Adrenal gland (tissue), 12 donors: ENCODE data around the gene OTX1. TPM values are rescaled to one million over a fixed set of nuclear protein-coding genes. Genes with fewer than 3 reads are reported as not detected.

Source experiments
- DNase-seq, 7 donors: peaks; one replicate each; pipeline ENCODE4 v3.0.0-alpha.2; 2019 to 2020
- H3K27ac ChIP-seq, 5 donors: fragments of 200-600 bp; sonication (generic) in 4 of 5; 1 replicate in 3 of 5; 2 replicates in 2 of 5; pipeline versions ENCODE4 v1.5.1 to v1.8.0; 2016 to 2020; ENCODE audit warnings: mild to moderate bottlenecking in 1 of 5
- H3K27me3 ChIP-seq: fragments of 200-600 bp; 2 replicates; pipeline ENCODE4 v1.8.0; 2021
- H3K36me3 ChIP-seq, 2 donors: fragments of 200-600 bp; replicated peaks in 1 of 2; 1 replicate in 1 of 2; 2 replicates in 1 of 2; pipeline versions ENCODE4 v1.5.1 to v1.8.0; 2018 to 2022
- H3K4me1 ChIP-seq, 2 donors: fragments of 200-600 bp; replicated peaks in 1 of 2; 1 replicate in 1 of 2; 2 replicates in 1 of 2; pipeline versions ENCODE4 v1.5.1 to v1.8.0; 2018 to 2021
- H3K4me3 ChIP-seq, 4 donors: fragments of 200-600 bp; sonication (generic) in 3 of 4; one replicate each; pipeline ENCODE4 v1.5.1; 2016 to 2018
- H3K9me3 ChIP-seq, 3 donors: fragments of 200-600 bp; sonication (generic) in 1 of 3; replicated peaks in 1 of 3; 1 replicate in 2 of 3; 2 replicates in 1 of 3; pipeline versions ENCODE4 v1.5.1 to v1.8.0; 2016 to 2021
- POLR2A ChIP-seq, 2 donors: fragments of 450-650 bp; IDR thresholded peaks; one replicate each; pipeline ENCODE4 v1.6.1; 2017; ENCODE audit warnings: antibody characterized with exemption in 2 of 2, mild to moderate bottlenecking in 2 of 2, moderate library complexity in 1 of 2
- WGBS, 4 donors: extraction: QIAGEN DNeasy Blood & Tissue Kit in 2 of 4; methylation state at CpG; one replicate each; pipeline versions ENCODE4 v1.1.5 to v1.1.7; 2013 to 2017; 5-methylcytosine and 5-hydroxymethylcytosine counted together
- intact Hi-C, 2 donors: fragments of 100-400 bp; cut with DNase I; formaldehyde crosslinking; loops; one replicate each; pipeline versions ENCODE4 v1.14.1 to v1.15.0; 2022 to 2023
- polyA plus RNA-seq, 3 donors: library from polyadenylated mRNA; stranded (reverse); fragments of 200-250 nt in 2 of 3; fragments of 350-450 nt in 1 of 3; fragmentation: Illumina TruSeq in 1 of 3; extraction: RNeasy Lipid Tissue Mini Kit (QIAGEN cat#74804) in 1 of 3; gene quantifications; one replicate each; pipeline ENCODE4 v1.2.3, GENCODE V29; 2013 to 2014
- total RNA-seq, 9 donors: library from RNA; depleted of rRNA in 4 of 9; stranded (reverse); fragments of >200 nt in 4 of 9; fragments of 120-200 nt in 1 of 9; fragmentation: NEBNext Ultra II Directional in 1 of 9; extraction: Animal tissue kit (Norgen Biotek cat#: 25700) in 1 of 9; gene quantifications; one replicate each; pipeline versions ENCODE4 v1.1.0 to v1.2.4, GENCODE V29; 2013 to 2023
- TF ChIP-seq, protein P1 (sequence below), 6 experiments: fragments of 450-650 bp in 4 of 6; fragments of 200-600 bp in 2 of 6; sonication (generic) in 1 of 6; IDR thresholded peaks; 1 replicate in 5 of 6; 2 replicates in 1 of 6; pipeline versions ENCODE4 v1.5.1 to v1.8.0; 2016 to 2021; ENCODE audit warnings: antibody characterized with exemption in 6 of 6, mild to moderate bottlenecking in 2 of 6, moderate library complexity in 1 of 6
- donor health status: healthy with polysubstance abuse.
- donor health status: Bipolar disorder and iron deficiency.
- donor health status: DM: yes; HTN: yes; CAD: no.
- donor health status: DM: no; HTN: no; CAD: no.
- donor health status: DM: no; HTN: no; CAD: no.
- donor health status: DM: yes; HTN: yes; CAD: no.

Gene OTX1
- total and polyA plus RNA-seq, 12 donors: 0.24 TPM; not detected in 11

DNA sequence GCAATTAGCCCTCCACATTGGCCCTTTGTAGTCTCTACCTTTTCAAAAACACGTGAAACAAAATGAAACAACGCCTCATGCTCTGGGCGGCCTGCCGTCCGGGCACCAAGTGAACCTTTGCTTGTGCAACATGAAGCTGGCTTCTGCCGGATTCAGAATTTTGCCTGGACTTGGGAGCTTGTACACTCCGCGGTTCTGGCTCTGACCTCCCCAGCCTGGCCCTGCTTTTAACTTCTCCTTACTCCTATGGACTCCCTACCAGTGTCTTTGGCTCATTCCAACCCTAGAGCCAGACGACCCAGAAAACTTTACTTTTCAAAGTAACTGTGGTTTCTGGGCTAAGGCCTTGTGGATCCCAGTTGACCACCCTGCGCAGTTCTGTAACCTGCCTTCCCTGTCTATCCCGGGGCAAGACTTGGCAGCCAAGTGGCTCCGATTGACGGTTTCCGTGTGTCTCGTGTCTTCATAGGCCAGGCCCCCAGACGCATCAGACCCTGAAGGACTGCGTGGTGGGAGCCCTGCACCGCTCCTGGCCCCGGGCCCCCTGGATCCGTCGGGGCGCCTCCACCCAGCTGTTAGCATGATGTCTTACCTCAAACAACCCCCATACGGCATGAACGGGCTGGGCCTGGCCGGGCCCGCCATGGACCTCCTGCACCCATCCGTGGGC is 1.9 kb downstream of the OTX1 start:
- no peaks in the 10 kb centered on the region for H3K36me3 ChIP-seq
- 68 to 72% (median 70%) methylated on average over 16 to 27 of the region's 27 CpGs for WGBS, 4 donors
- peaks cover 75% of the 10 kb centered on the region for H3K27me3 ChIP-seq
- H3K9me3 ChIP-seq: no peaks in the 10 kb centered on the region
- H3K4me1 ChIP-seq: peaks cover 17 to 45% of the 10 kb centered on the region in 2 donors
- no peak overlapping the region for H3K4me3 ChIP-seq
- intact Hi-C loops: no loop called here
- no peak for TF ChIP-seq POLR2A (IDR thresholded peaks at IDR 0.05)
- TF ChIP-seq, protein P1, sequence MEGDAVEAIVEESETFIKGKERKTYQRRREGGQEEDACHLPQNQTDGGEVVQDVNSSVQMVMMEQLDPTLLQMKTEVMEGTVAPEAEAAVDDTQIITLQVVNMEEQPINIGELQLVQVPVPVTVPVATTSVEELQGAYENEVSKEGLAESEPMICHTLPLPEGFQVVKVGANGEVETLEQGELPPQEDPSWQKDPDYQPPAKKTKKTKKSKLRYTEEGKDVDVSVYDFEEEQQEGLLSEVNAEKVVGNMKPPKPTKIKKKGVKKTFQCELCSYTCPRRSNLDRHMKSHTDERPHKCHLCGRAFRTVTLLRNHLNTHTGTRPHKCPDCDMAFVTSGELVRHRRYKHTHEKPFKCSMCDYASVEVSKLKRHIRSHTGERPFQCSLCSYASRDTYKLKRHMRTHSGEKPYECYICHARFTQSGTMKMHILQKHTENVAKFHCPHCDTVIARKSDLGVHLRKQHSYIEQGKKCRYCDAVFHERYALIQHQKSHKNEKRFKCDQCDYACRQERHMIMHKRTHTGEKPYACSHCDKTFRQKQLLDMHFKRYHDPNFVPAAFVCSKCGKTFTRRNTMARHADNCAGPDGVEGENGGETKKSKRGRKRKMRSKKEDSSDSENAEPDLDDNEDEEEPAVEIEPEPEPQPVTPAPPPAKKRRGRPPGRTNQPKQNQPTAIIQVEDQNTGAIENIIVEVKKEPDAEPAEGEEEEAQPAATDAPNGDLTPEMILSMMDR (IDR thresholded peaks at IDR 0.05): no peak
- no peak overlapping the region for H3K27ac ChIP-seq
- no peak for DNase-seq

GRCh38 chr2:63053081-63053888 is 2.7 kb downstream of the OTX1 start:
- Histone ChIP-seq H3K36me3 (no peaks in the 10 kb centered on the region), H3K27ac (no peak overlapping the region), H3K4me3 (no peak overlapping the region), H3K4me1 (peaks cover 17 to 51% of the 10 kb centered on the region in 2 donors), H3K27me3 (peaks cover 74% of the 10 kb centered on the region), H3K9me3 (no peaks in the 10 kb centered on the region)
- no peak for TF ChIP-seq POLR2A (IDR thresholded peaks at IDR 0.05)
- TF ChIP-seq, protein P1 (IDR thresholded peaks at IDR 0.05): no peak
- intact Hi-C loops: no loop called here
- 59 to 70% (median 65%) methylated on average over 21 to 34 of the region's 34 CpGs for WGBS, 4 donors
- no peak for DNase-seq

DNA sequence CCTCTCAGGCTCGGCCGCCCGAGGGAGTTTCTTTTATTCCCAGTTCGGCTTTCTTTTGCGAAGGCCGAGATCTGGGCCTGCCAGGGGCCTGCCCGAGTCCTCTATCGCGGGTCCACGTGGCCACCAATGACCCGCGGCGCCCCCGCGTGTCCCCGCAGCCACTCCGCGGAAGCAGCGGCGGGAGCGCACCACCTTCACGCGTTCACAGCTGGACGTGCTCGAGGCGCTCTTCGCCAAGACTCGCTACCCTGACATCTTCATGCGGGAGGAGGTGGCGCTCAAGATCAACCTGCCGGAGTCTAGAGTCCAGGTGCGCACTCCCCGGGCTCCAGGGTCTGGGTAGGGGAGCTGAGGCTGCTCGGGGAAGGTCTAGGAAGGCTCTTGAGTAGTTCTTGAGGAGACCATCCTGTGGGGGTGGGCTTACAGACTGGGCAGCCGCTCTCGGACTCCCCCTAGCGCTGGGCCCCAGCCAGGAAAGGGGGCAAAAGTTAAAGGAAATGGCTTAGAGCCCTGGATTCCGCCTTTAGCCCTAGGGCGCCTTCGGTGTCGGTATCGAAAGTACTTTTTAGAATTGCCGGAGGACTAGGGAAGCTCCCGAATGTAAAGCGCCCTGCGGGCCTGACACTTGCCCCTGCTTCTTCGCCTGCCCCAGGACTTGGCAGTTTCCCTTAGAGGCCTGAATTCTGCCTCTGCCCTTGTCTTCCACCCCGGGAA is 3.4 kb downstream of the OTX1 start:
- WGBS, 4 donors: 9 to 27% (median 11%) methylated on average over 10 to 48 of the region's 48 CpGs
- no peak overlapping the region for H3K4me3 ChIP-seq
- no peak for DNase-seq
- TF ChIP-seq, protein P1 (IDR thresholded peaks at IDR 0.05): no peak
- TF ChIP-seq POLR2A (IDR thresholded peaks at IDR 0.05): no peak
- H3K36me3 ChIP-seq: no peaks in the 10 kb centered on the region
- peaks cover 75% of the 10 kb centered on the region for H3K27me3 ChIP-seq
- intact Hi-C loops: no loop called here
- H3K27ac ChIP-seq: no peak overlapping the region
- H3K9me3 ChIP-seq: no peaks in the 10 kb centered on the region
- H3K4me1 ChIP-seq: peaks cover 20 to 55% of the 10 kb centered on the region in 2 donors

DNA sequence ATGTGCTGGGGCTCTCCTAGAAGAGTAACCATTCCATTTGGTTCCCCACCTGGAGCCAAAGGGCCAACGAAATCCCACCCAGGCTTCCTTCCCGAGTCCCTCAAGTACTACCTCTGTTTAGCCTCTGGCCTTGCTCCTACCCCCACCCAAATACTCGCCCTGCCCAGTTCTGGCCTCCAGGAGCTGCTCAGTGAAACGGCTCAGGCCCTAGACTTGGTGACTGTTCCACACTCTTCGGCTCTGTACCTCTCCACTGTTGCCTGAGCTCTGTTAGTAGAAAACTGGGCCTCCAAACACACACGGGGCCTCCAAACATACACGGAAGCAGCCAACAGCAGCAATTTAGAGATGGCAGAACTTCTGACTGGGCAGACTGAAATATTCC is 4.2 kb downstream of the OTX1 start:
- H3K4me1 ChIP-seq: peaks cover 14 to 55% of the 10 kb centered on the region in 2 donors
- no peak overlapping the region for H3K4me3 ChIP-seq
- no peaks in the 10 kb centered on the region for H3K9me3 ChIP-seq
- peaks cover 78% of the 10 kb centered on the region for H3K27me3 ChIP-seq
- intact Hi-C loops: no loop called here
- no peak for DNase-seq
- no peak overlapping the region for H3K27ac ChIP-seq
- WGBS, 4 donors: 36 to 47% (median 38%) methylated on average over 6 to 7 of the region's 7 CpGs
- H3K36me3 ChIP-seq: no peaks in the 10 kb centered on the region
- TF ChIP-seq, protein P1 (IDR thresholded peaks at IDR 0.05): no peak
- no peak for TF ChIP-seq POLR2A (IDR thresholded peaks at IDR 0.05)
